Stimulated activated memory B cell treated with anti-CD40 and anti-IgM and Interleukin-4, amounts not matched to agents 10 μg/mL and 1 μg/mL and 100 μg/mL, for 72 hours (primary cell): Measurements from ENCODE around the gene CAMK2B.

Source experiments
- ATAC-seq: fragments of 150-1000 bp; cut with Tn5 transposase; 2 replicates; pipeline ENCODE4 v1.10.0; 2021
- H3K27ac Mint-ChIP-seq: one replicate; pipeline ENCODE4 v1.8.0; 2022; ENCODE audit warnings: mild to moderate bottlenecking, mixed read lengths
- H3K27me3 Mint-ChIP-seq: one replicate; pipeline ENCODE4 v1.8.0; 2022; ENCODE audit warnings: mixed read lengths
- H3K36me3 Mint-ChIP-seq: one replicate; pipeline ENCODE4 v1.8.0; 2022; ENCODE audit warnings: mixed read lengths
- H3K4me1 Mint-ChIP-seq: one replicate; pipeline ENCODE4 v1.8.0; 2022; ENCODE audit warnings: mixed read lengths
- H3K4me3 Mint-ChIP-seq: one replicate; pipeline ENCODE4 v1.8.0; 2022; ENCODE audit warnings: mild to moderate bottlenecking, moderate library complexity, mixed read lengths
- H3K9me3 Mint-ChIP-seq: one replicate; pipeline ENCODE4 v1.8.0; 2022; ENCODE audit warnings: mixed read lengths

CAMK2B gene

DNA sequence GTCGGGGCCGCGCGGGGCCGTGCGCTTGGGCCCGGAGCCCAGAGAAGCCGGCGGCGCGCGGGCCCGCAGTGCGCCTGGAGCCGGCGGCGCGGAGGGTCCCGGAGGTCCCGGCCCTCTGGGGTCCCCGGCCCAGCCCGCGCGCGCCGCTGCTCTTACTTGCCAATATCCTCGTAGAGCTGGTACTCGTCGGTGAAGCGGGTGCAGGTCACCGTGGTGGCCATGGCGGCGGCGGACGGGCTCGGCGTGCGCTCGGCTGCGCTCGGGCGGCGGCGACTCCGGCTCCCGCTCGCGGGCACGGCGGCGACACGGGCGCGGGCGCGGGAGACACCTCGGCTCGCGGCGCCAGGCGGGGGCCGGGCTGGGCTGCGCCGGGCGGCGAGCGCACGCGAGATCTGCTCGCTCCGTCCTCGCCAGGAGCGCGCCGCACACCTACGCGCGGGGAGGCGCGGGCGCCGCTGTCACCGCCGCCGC is at the start of gene CAMK2B:
CAMK2B (minus strand) TSS at position 394 of the 471 bp plus-strand sequence; CDS start at position 221, 173 bp downstream.
- Mint-ChIP-seq H3K27me3 (peaks cover 47% of the 10 kb centered on the region), H3K27ac (peak within 1 kb of the TSS; percentile 20)

DNA sequence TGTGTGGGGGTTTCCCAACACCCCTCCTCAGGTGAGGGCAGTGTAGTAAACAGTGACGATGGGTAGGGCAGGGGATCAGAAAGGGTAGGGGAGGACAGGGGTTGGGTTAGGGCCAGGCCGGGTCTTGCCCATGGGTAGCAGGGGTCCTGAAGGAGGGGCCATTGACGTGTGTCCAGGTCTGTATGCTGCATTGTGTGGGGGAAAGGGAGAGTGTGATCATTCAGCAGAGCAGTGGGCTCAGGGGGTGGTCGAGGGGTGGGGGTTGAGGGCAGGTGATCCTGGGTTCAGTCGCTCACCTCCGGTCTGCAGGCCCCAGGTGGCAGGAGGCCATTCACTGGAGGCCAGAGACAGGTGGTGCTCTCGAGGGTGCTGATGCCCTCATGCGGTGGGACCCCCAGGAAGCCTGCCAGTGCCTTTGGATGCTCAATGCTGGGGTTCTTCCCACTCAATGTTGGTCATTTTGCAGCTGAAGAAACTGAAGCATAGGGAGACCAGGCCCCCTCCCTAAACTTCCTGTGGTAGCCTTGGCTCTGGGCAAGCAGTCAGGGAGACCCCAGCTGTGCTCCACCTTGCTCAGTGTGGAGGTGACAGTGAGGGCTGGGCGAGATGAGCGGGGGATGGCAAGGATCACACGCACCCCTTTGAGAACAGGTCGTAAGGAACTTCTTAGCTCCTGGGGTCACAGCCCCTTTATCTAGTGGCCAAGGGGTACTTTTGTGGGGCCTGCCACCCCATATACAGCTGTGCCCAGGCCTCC is 48.8 kb upstream of the CAMK2B start:
- no peak for ATAC-seq
- H3K4me1 Mint-ChIP-seq = peaks cover 39% of the 10 kb centered on the region
- H3K9me3 Mint-ChIP-seq = peaks cover 9% of the 10 kb centered on the region
- peaks cover 24% of the 10 kb centered on the region for H3K27me3 Mint-ChIP-seq
- H3K36me3 Mint-ChIP-seq = peaks cover 11% of the 10 kb centered on the region
- H3K4me3 Mint-ChIP-seq = no peak overlapping the region
- H3K27ac Mint-ChIP-seq = no peak overlapping the region

More for the DNA sequence above, at the start of gene CAMK2B:
- no peaks in the 10 kb centered on the region for H3K36me3 Mint-ChIP-seq
- peaks cover 4% of the 10 kb centered on the region for H3K9me3 Mint-ChIP-seq
- peaks cover 24% of the 10 kb centered on the region for H3K4me1 Mint-ChIP-seq
- peak; percentile 34 for ATAC-seq
- H3K4me3 Mint-ChIP-seq = peak within 1 kb of the TSS; percentile 79

DNA sequence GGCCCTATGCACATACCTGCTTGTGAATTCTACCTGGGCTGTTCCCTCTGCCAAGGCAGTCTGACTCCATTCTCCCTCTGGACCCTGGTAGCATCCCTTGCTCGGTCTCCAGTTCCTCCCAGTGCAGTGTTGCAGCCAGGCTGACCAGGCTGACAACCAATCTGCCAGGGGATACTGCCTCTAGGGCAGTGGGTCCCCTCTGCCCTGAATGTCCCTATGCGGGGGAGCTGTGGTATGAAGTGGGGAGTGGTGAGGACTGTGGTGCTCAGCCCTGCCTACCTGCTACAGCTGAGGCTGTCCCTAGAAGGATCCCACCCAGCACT is 48.0 kb upstream of the CAMK2B start:
- Mint-ChIP-seq H3K27ac (no peak overlapping the region), H3K27me3 (peaks cover 32% of the 10 kb centered on the region), H3K4me1 (peaks cover 33% of the 10 kb centered on the region), H3K9me3 (peaks cover 12% of the 10 kb centered on the region), H3K36me3 (peaks cover 15% of the 10 kb centered on the region), H3K4me3 (no peak overlapping the region)
- no peak for ATAC-seq

DNA sequence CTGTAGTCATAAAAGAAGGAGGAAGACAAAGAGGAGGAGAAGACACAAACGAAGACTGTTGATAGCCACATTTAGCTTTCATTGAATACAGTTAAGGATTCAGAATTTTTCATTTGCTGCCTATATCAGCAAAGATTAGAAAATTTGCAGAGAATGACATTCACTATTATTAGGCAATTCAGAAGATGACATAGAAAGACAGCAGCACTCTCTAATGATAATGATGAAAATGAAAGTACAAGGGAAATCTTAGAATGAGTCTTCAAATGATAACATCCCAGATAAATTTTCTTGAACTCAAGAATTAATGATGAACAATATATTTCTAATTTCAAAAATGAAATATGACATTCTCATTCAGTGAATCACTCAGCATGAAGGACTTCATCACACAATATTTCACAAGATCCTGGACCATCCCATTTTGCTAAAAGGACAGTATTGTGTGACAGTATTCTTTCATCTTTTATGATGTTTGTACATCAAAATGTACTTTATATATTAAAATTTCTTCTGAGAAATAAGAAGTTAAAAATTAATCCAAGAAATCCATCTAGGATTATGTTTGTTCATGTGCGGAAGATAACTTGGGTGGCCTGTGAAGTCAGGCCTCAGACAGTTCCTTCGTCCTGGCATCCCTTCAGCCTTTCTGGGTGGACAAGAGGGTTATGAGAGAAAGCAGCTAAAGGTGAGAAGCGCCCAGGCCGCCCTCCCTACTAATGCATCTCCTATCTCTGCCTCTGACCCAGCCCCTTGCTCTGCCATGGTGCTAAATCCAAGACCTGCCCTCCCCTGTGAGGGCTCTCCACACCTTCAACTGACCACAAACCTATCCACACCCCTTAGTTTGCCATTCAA is 47.4 kb upstream of the CAMK2B start:
- Mint-ChIP-seq H3K36me3 (peaks cover 15% of the 10 kb centered on the region), H3K4me1 (peaks cover 27% of the 10 kb centered on the region), H3K4me3 (no peak overlapping the region), H3K27ac (no peak overlapping the region), H3K9me3 (peaks cover 12% of the 10 kb centered on the region), H3K27me3 (peaks cover 38% of the 10 kb centered on the region)
- no peak for ATAC-seq

DNA sequence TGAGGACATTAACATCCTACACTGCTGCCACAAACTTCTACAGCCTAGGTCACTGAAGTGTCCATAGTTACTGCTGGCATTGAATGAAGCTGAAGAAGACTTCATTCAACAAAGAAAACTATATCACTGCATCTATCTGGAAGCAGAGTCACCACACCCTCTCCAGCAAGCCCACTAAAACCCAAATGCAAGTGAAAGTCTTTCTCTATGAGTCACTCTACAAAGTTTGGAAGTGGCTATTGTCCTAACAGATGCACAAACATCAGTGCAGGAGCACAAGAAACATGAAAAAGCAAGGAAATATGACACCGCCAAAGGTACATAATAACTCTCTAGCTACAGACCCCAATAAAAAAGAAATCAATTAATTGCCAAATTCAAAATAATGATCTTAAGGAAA is 43.5 kb upstream of the CAMK2B start:
- peaks cover 12% of the 10 kb centered on the region for H3K9me3 Mint-ChIP-seq
- H3K27me3 Mint-ChIP-seq = peaks cover 50% of the 10 kb centered on the region
- no peak for ATAC-seq

DNA sequence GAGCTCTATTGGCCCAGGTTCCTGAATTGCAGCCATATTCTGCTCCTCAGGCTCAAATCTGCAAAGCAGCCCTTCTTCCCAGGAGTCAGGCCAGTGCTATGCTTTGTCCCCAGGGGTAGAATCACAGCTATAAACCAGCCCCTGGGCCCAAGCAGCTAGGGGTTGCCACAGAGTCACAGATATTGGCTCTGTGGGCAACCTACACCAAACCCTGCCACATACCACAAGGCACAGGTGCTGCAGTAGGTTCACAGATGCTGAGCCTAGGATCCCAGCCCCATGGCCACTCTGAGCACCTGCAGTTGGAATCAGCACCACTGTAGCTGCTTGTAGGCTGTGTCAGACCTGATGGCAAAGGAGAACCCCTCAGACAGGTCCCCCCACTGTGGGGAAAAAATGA is 43.1 kb upstream of the CAMK2B start:
- Mint-ChIP-seq H3K36me3 (peaks cover 15% of the 10 kb centered on the region), H3K4me1 (peaks cover 13% of the 10 kb centered on the region), H3K4me3 (no peak overlapping the region), H3K27ac (no peak overlapping the region), H3K27me3 (peaks cover 54% of the 10 kb centered on the region), H3K9me3 (peaks cover 12% of the 10 kb centered on the region)
- ATAC-seq = no peak

More for the DNA sequence above, 43.5 kb upstream of the CAMK2B start:
- H3K36me3 Mint-ChIP-seq = peaks cover 15% of the 10 kb centered on the region
- H3K4me3 Mint-ChIP-seq = no peak overlapping the region
- H3K4me1 Mint-ChIP-seq = peaks cover 13% of the 10 kb centered on the region
- no peak overlapping the region for H3K27ac Mint-ChIP-seq

DNA sequence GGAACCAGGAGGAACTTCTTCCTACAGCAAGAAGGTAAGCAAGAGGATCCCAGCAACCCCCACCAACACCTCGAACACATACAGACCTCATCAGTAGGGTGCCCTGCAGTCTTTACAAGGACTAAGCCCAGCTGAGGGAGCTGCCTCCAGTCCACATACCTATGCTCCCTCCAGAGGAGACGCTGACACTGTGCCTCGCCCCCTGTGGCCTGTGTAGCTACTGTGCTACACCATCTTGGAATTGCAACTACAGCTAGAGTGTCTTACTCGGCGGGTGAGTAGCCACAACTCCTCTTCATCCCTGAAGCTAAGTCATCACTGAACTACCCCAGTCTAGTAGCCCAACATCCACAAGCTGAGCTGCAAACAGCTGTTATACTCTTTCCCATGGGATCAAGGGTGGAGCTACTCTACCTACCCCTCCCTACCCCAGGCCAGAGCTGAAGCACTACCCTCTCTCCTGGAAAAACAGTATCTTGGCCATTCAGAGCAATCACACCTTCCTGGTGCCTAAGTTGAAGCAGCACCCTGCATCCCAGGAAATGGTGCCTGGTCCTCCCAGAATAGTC is 42.2 kb upstream of the CAMK2B start:
- H3K27ac Mint-ChIP-seq = no peak overlapping the region
- no peak overlapping the region for H3K4me3 Mint-ChIP-seq
- H3K9me3 Mint-ChIP-seq = peaks cover 12% of the 10 kb centered on the region
- no peak for ATAC-seq
- H3K27me3 Mint-ChIP-seq = peaks cover 63% of the 10 kb centered on the region
- H3K36me3 Mint-ChIP-seq = peaks cover 18% of the 10 kb centered on the region
- peaks cover 13% of the 10 kb centered on the region for H3K4me1 Mint-ChIP-seq

DNA sequence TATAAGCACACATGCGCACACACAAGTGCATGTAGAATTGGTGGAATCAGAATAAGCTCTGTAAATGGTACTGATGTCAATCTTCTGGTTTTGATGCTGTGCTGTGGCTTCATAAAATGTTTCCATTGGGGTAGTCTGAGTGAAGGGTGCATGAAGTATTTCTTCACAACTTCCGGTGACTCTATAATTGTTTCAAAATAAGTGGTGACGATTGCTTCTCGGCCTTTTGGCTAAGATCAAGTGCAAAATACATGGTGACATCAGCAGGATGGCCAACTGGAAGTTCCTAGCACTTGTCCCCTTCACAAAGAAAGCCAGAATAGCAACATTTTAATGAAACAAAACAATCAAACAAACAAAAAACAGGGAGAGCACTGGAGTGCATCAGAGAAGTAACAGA is 41.6 kb upstream of the CAMK2B start:
- peaks cover 13% of the 10 kb centered on the region for H3K4me1 Mint-ChIP-seq
- no peak overlapping the region for H3K27ac Mint-ChIP-seq
- peaks cover 69% of the 10 kb centered on the region for H3K27me3 Mint-ChIP-seq
- no peak overlapping the region for H3K4me3 Mint-ChIP-seq
- H3K9me3 Mint-ChIP-seq = peaks cover 12% of the 10 kb centered on the region
- no peak for ATAC-seq
- H3K36me3 Mint-ChIP-seq = peaks cover 23% of the 10 kb centered on the region

DNA sequence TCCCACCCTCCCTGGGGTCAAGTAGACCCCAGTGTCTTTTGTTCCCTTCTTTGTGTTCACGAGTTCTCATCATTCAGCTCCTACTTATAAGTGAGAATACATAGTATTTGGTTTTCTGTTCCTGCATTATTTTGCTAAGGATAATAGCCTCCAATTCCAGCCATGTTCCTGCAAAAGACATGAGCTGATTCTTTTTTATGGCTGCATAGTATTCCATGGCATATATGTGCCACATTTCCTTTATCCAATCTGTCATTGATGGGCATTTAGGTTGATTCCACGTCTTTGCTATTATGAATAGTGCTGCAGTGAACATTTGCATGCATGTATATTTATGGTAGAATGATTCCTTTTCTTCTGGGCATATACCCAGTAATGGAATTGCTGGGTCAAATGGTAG is 28.3 kb upstream of the CAMK2B start:
- no peaks in the 10 kb centered on the region for H3K4me1 Mint-ChIP-seq
- H3K36me3 Mint-ChIP-seq = peaks cover 24% of the 10 kb centered on the region
- no peak for ATAC-seq
- peaks cover 29% of the 10 kb centered on the region for H3K9me3 Mint-ChIP-seq
- H3K27ac Mint-ChIP-seq = no peak overlapping the region
- peaks cover 75% of the 10 kb centered on the region for H3K27me3 Mint-ChIP-seq
- H3K4me3 Mint-ChIP-seq = no peak overlapping the region

DNA sequence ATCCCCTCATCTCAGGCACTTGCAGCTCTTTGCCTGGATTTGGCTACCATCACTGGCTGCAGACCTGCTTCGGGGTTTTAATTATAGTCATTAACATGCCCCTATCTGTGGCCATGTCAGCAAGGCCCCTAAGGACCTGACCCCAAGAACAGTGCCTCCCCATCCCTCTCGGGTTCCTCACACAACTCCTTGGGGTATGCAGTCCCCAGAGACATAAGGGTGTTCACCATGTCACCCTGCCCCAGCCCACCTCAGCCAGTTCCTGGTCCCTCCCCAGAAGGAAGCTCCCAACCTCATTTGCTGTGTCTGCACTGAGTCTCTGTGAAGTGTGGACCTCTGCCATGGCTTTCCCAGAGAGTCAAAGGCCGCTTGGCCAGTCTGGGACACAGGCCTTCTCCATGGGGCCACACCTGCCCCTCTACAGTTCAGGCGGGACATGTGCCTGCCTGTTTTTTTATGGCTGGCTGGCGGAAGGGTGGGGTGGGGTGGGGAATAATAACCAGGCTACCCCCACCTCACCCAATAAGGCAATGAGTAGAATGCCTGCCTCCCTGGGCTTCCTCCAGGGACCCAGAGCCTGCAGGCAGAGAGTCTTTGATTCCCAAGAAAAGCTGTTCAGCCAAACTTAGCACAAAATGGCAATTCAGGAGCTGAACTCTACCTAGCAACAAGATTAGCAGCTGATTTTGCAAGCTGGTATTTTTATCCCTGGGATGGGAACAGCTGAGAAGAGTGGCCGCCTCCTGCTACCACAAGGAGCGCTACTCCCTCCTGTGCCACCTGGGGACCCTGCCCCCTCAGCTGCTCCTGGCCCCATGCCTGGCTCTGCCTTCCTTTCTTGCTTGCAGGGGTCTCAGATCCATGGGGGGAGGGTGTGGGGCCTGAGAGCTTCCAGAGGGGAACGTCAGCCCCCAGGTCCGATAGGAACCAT is 23.7 kb upstream of the CAMK2B start:
- H3K9me3 Mint-ChIP-seq = peaks cover 25% of the 10 kb centered on the region
- peaks cover 5% of the 10 kb centered on the region for H3K4me1 Mint-ChIP-seq
- peaks cover 12% of the 10 kb centered on the region for H3K36me3 Mint-ChIP-seq
- H3K27ac Mint-ChIP-seq = no peak overlapping the region
- H3K27me3 Mint-ChIP-seq = peaks cover 52% of the 10 kb centered on the region
- H3K4me3 Mint-ChIP-seq = no peak overlapping the region
- no peak for ATAC-seq

DNA sequence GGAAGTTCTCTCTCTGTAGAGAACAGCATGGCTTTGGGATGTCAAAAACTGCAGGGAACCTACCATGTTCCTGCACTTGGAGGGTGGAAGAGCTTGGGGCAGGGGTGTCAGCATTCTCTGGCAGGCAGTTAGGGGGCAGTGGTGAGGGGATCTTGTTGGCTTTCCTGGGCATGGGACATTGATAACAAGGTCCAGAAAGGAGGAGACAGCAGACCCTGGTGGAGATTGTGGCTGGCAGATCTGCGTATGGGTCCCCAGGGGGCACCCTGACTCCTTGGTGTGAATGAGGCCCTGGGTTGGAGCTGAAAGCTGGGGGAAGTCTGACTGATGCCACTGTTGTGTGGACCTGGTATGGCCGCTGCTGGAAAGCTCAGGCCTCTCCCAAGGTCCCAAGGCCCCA is 22.9 kb upstream of the CAMK2B start:
- ATAC-seq = peak; percentile 47
- peaks cover 47% of the 10 kb centered on the region for H3K27me3 Mint-ChIP-seq

DNA sequence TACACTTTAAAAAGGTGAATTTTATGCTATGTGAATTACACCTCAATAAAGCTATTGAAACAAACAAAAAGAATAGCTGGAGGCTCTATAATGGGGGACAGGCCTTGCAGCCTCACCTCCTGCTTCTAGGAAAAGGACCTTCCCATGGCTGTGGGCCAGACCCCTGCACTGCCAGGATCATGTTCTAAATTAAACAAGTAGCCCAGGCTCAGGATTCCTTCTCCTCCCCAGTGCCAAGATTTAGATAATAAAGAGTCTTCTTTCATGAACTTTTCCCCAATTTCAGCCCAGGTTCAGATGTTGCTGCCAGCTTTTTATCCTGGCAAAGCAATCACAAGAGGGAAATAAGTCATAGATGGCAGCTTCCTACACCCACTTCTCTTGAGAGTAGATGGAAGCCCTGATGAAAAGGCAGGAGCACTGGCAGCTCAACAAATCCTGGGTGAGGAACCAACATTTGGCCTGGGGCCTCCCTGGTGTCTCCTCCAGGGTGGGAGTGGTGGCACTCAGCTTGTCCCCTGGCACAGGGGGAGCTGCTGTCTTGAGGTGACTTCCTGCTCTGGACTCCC is 22.2 kb upstream of the CAMK2B start:
- peaks cover 12% of the 10 kb centered on the region for H3K36me3 Mint-ChIP-seq
- peaks cover 47% of the 10 kb centered on the region for H3K27me3 Mint-ChIP-seq
- H3K4me3 Mint-ChIP-seq = no peak overlapping the region
- H3K27ac Mint-ChIP-seq = no peak overlapping the region
- ATAC-seq = no peak
- peaks cover 5% of the 10 kb centered on the region for H3K4me1 Mint-ChIP-seq
- H3K9me3 Mint-ChIP-seq = peaks cover 19% of the 10 kb centered on the region

More for the DNA sequence above, 22.9 kb upstream of the CAMK2B start:
- H3K4me1 Mint-ChIP-seq = peaks cover 5% of the 10 kb centered on the region
- peaks cover 19% of the 10 kb centered on the region for H3K9me3 Mint-ChIP-seq
- no peak overlapping the region for H3K4me3 Mint-ChIP-seq
- H3K36me3 Mint-ChIP-seq = peaks cover 12% of the 10 kb centered on the region
- no peak overlapping the region for H3K27ac Mint-ChIP-seq

DNA sequence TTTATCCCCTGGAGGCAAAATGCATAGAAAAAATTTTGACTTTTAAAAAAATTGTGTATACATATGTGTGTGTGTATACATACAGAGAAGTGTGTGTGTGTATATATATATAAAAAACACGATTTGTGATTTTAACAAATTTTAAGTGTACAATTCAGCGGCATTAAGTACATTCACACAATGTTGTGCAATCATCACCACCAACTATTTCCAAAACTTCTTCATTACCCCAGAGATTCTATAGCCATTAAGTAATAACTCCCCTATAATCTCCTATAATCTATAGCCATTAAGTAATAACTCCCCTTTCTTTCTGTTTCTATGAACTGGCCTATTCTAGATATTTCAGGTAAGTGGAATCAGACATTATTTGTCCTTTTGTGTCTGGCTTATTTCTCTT is 20.7 kb upstream of the CAMK2B start:
- no peak overlapping the region for H3K27ac Mint-ChIP-seq
- ATAC-seq = no peak
- peaks cover 14% of the 10 kb centered on the region for H3K9me3 Mint-ChIP-seq
- no peak overlapping the region for H3K4me3 Mint-ChIP-seq
- peaks cover 8% of the 10 kb centered on the region for H3K36me3 Mint-ChIP-seq
- peaks cover 35% of the 10 kb centered on the region for H3K27me3 Mint-ChIP-seq
- peaks cover 5% of the 10 kb centered on the region for H3K4me1 Mint-ChIP-seq

DNA sequence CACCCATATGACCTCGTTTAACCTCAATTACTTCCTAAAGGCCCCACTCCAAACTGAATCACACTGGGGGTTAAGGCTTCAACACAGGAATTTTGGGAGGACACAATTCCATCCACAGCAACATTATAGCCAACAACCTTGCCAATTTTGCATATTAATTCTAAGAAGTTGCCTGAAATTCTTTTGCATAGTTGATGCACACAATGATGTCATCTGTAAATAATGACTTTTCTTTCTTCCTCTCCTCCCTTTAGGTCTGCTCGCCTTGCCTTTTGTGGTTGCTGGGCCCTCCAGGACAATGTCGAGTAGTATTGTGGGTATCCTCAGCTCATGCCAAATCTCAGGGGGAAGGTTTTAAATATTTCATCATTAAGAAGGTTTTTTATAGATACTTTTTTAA is 16.0 kb upstream of the CAMK2B start:
- H3K27ac Mint-ChIP-seq = no peak overlapping the region
- no peaks in the 10 kb centered on the region for H3K27me3 Mint-ChIP-seq
- peaks cover 14% of the 10 kb centered on the region for H3K36me3 Mint-ChIP-seq
- ATAC-seq = no peak
- peaks cover 17% of the 10 kb centered on the region for H3K4me1 Mint-ChIP-seq
- H3K9me3 Mint-ChIP-seq = peaks cover 18% of the 10 kb centered on the region
- H3K4me3 Mint-ChIP-seq = no peak overlapping the region
